ENCODE data around the gene ZDHHC14. TPM values are rescaled to one million over a fixed set of nuclear protein-coding genes. Genes with fewer than 3 reads are reported as not detected.
"Not testable (repeated sequence)": the region's sequence is repeated elsewhere in the genome, so short reads cannot be mapped to it uniquely, and the experiment has no call there.

The ZDHHC14 gene
- total RNA-seq, 2 experiments from 2014 or later, result 1.7 to 2.5 TPM

- intact Hi-C loops (cut with micrococcal nuclease), result no loop called here
- ChIA-PET CTCF (interaction anchor here (1.0 to 4.7 kb wide), 9 partner anchors 10 to 332 kb away, joined by 3 to 40 read pairs (median 6); partner anchors contain the start of gene TMEM242), POLR2A (interaction anchor here (0.7 kb wide), 1 partner anchor 1295 kb away, joined by 3 read pairs; no protein-coding TSS in a partner anchor)
- ATAC-seq, result no peak
- Mint-ChIP-seq H3K27me3 (peaks cover 27% of the 10 kb centered on the region), H3K9me3 (no peaks in the 10 kb centered on the region), H3K4me1 (ENCODE audit: low read depth) (no peaks in the 10 kb centered on the region), H3K4me3 (no peak overlapping the region), H3K27ac (no peak overlapping the region), H3K36me3 (ENCODE audit: low read depth) (no peaks in the 10 kb centered on the region)
- no peak for DNase-seq
- TF ChIP-seq, protein P1, sequence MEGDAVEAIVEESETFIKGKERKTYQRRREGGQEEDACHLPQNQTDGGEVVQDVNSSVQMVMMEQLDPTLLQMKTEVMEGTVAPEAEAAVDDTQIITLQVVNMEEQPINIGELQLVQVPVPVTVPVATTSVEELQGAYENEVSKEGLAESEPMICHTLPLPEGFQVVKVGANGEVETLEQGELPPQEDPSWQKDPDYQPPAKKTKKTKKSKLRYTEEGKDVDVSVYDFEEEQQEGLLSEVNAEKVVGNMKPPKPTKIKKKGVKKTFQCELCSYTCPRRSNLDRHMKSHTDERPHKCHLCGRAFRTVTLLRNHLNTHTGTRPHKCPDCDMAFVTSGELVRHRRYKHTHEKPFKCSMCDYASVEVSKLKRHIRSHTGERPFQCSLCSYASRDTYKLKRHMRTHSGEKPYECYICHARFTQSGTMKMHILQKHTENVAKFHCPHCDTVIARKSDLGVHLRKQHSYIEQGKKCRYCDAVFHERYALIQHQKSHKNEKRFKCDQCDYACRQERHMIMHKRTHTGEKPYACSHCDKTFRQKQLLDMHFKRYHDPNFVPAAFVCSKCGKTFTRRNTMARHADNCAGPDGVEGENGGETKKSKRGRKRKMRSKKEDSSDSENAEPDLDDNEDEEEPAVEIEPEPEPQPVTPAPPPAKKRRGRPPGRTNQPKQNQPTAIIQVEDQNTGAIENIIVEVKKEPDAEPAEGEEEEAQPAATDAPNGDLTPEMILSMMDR (IDR thresholded peaks at IDR 0.05), result no peak
Measured at GRCh38 chr6:157335829-157336228, 45.2 kb upstream of the ZDHHC14 start.

DNA sequence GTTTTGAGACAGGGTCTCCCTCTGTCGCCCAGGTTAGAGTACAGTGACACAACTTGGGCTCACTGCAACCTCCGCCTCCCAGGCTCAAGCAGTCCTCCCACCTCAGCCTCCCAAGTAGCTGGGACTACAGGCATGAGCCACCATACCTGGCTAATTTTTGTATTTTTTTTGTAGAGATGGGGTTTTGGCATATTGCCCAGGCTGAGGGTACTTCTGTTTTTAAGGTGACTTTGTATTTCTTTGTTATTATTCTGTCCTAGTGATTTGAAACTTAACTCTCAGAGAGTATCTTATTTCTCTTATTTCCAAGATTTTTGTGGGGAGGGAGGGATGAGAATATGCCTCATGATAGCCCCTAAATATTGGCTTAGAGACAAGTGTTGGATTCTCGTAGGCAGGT is 43.7 kb upstream of the ZDHHC14 start:
- H3K9me3 Mint-ChIP-seq; H3K27ac Mint-ChIP-seq; H3K4me3 Mint-ChIP-seq; H3K36me3 Mint-ChIP-seq (ENCODE audit: low read depth); ATAC-seq; DNase-seq; intact Hi-C loops (cut with micrococcal nuclease); H3K4me1 Mint-ChIP-seq (ENCODE audit: low read depth): not testable (repeated sequence)
- POLR2A ChIA-PET, result interaction anchor here (0.6 to 1.3 kb wide), 2 partner anchors 12 to 201 kb away, joined by 3 read pairs; no protein-coding TSS in a partner anchor
- CTCF ChIA-PET, result interaction anchor here (0.7 to 1.1 kb wide), 3 partner anchors 14 to 330 kb away, joined by 3 to 4 read pairs (median 3); partner anchors contain the start of gene TMEM242
- peaks cover 37% of the 10 kb centered on the region for H3K27me3 Mint-ChIP-seq

GRCh38 chr6:157337751-157338150 is 43.2 kb upstream of the ZDHHC14 start:
- ATAC-seq, result no peak
- H3K9me3 Mint-ChIP-seq, result no peaks in the 10 kb centered on the region
- intact Hi-C loops (cut with micrococcal nuclease), result no loop called here
- no peaks in the 10 kb centered on the region for H3K36me3 Mint-ChIP-seq (ENCODE audit: low read depth)
- no peaks in the 10 kb centered on the region for H3K4me1 Mint-ChIP-seq (ENCODE audit: low read depth)
- H3K27me3 Mint-ChIP-seq, result peaks cover 38% of the 10 kb centered on the region
- no peak overlapping the region for H3K4me3 Mint-ChIP-seq
- DNase-seq, result no peak
- POLR2A ChIA-PET, result interaction anchor here (0.6 to 1.3 kb wide), 2 partner anchors 13 to 200 kb away, joined by 3 read pairs; no protein-coding TSS in a partner anchor
- H3K27ac Mint-ChIP-seq, result no peak overlapping the region
- CTCF ChIA-PET, result interaction anchor here (0.7 to 1.1 kb wide), 4 partner anchors 14 to 329 kb away, joined by 3 to 4 read pairs (median 3); partner anchors contain the start of gene TMEM242
- TF ChIP-seq, protein P1 (IDR thresholded peaks at IDR 0.05), result no peak

DNA sequence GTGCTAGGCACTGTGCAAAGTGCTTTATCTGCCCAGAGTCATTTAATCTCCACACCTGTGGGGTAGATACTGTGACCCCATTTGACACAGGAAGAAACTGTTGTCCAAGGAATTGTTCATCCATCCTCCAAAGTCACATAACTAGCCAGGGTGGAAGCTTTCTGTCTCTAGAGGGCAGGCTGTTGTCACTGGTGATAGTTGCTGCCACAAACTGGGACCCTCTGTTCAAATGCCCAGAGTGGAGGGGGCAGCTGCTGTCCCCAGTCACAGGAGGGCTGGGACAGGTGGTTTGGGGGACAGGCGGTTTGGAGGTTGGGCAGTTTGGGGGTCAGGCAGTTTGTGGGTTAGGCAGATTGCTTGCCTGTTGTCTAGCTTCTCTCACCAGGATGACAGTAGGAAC is 41.6 kb upstream of the ZDHHC14 start:
- CTCF ChIA-PET, result interaction anchor here (0.8 to 1.2 kb wide), 2 partner anchors 16 to 327 kb away, joined by 3 to 4 read pairs; no protein-coding TSS in a partner anchor
- DNase-seq (no peak), ATAC-seq (no peak)
- Mint-ChIP-seq H3K36me3 (ENCODE audit: low read depth) (no peaks in the 10 kb centered on the region), H3K27ac (no peak overlapping the region), H3K27me3 (peaks cover 37% of the 10 kb centered on the region), H3K4me3 (no peak overlapping the region), H3K4me1 (ENCODE audit: low read depth) (no peaks in the 10 kb centered on the region), H3K9me3 (no peaks in the 10 kb centered on the region)
- POLR2A ChIA-PET, result no interaction called here
- intact Hi-C loops (cut with micrococcal nuclease), result no loop called here
- TF ChIP-seq, protein P1 (IDR thresholded peaks at IDR 0.05), result no peak

DNA sequence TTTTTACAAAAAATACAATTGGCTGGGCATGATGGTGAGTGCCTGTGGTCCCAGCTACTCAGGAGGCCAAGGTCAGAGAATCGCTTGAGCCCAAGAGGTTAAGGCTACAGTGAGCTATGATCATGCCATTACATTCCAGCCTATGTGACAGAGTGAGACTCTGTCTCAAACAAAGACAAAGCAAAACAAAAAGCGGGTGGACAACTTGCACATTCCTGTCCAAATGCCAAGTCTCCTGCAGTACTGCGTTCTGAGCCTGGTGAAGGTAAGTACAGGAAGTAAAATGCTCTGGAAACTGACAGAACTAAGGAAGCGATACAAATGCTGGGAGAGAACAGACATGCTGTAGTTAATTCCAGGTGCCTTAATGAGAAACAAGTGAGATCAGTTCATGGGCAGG is 37.3 kb upstream of the ZDHHC14 start:
- no peak for ATAC-seq
- CTCF ChIA-PET, result interaction anchor here (0.9 to 1.5 kb wide), 5 partner anchors 10 to 327 kb away, joined by 3 read pairs; no protein-coding TSS in a partner anchor

More for the DNA sequence above, 37.3 kb upstream of the ZDHHC14 start:
- H3K36me3 Mint-ChIP-seq (ENCODE audit: low read depth), result no peaks in the 10 kb centered on the region
- H3K4me1 Mint-ChIP-seq (ENCODE audit: low read depth), result no peaks in the 10 kb centered on the region
- H3K9me3 Mint-ChIP-seq, result no peaks in the 10 kb centered on the region
- no peak overlapping the region for H3K4me3 Mint-ChIP-seq
- TF ChIP-seq, protein P1 (IDR thresholded peaks at IDR 0.05), result no peak
- H3K27me3 Mint-ChIP-seq, result peaks cover 54% of the 10 kb centered on the region
- H3K27ac Mint-ChIP-seq, result no peak overlapping the region
- POLR2A ChIA-PET, result no interaction called here
- intact Hi-C loops (cut with micrococcal nuclease), result no loop called here
- DNase-seq, result no peak

Measured in activated CD8-positive, alpha-beta T cell treated with anti-CD3 and anti-CD28 coated beads for 36 hours (primary cell).